Stimulated activated CD4-positive, alpha-beta T cell treated with anti-CD3 and anti-CD28 coated beads, Interleukin-2, amount 100 ng/mL, for 4 hours (primary cell): ENCODE measurements around the gene FN1.

Experiments
- DNase-seq: peaks from one replicate; pipeline ENCODE4 v3.0.0-alpha.2; 2020; ENCODE audit warnings: low read depth

The FN1 gene

DNA sequence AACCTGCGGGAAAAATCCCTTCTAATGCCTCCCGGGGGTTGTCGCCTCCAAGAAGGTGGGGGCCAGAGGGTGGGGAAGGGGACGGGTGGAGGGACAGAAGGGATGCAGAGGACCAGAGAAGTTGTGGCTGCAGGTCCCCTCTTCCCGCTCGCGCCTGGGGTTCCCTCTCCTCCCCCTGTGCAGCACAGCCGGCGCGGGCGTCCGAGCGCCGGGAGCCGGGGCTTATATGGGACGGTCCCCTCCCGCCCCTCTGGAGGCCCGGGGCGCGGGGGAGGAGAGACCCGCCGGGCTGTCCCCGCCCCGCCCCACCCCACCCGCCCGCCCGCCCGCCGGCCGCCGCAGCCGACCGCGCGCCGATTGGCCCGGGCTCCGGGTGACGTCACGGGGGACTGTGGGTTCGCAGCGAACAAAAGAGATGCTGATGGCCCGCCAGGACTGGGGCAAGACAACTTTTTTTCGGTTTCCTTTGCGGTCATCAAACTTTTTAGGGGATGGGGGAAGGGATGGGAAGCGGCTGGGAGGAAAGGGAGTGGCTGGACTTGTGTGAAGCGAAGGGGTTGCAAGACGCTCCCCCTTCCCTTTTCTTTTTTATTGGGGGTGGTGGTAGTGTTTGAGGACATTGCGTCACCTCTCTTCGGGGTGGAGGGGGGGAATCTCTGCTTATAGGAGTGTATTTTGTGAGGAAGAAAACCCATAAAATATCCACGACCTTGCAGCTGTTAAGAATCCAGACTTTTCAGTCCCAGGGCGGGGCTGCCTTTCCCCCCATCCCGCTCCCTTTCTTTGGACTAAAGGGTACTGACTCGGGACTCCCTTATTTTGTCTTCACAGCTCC lies at the start of gene FN1:
TSS of gene FN1 (minus strand) at position 199 of the 835 bp plus-strand sequence. CDS start 266 bp downstream, outside the sequence.
- DNase-seq: peak; percentile 45

DNA sequence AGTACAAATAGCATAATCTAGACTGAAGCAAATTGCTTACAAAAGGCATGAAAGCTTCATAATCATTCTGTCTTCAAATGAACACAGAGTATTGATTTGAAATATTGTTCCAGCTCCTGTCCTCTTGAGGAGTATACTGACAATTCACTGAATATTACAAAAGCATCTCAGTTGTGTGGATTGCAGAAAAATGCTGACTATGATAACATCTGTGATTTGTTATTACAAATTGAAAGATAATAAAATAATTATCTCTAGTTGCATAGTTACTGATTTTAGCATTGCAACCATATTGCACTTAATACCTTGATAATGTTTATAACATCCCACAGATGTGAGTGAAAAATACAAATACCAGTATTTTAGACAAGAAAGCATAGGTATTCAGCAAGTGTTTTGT lies 49.2 kb upstream of the FN1 start:
- DNase-seq: no peak

- DNase-seq: no peak
Observed at GRCh38 chr2:215484570-215484969, 48.7 kb upstream of the FN1 start.

DNA sequence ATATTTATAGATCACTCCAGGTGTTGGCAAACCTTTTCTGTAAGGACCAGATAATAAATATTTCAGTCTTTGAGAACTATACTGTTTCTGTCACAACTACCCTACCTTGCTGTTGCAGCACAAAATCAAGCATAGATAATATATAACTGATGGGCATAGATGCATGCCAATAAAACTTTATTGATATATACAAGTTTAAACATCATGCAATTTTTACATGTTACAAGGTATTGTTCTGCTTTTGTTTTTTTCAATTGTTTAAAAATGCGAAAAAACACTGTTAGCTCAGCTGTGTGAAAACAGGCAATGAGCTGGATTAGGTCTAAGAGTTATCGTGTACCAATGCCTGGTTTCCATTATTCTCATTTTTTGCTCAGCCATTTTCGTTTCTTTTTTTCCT lies 47.6 kb upstream of the FN1 start:
- no peak for DNase-seq

- no peak for DNase-seq
Observed at GRCh38 chr2:215479536-215480240, 43.8 kb upstream of the FN1 start.

DNA sequence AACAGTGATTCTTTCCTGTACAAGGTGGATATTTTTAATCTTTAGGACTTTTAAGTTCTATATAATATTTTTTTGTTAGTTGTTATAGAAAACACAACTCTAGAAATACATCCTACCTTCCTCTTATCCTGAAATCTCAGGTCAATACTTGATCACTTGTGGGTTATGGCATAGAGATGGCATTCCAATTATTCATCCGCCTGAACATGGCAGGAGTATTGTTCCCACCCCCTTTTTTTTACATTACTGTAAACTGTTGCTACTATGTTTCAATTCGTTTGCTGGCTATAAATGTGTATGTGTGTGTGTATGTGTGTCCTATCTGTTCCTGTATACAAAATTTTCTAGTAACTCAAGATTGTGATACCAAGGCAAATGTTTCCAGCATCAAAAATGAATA lies 43.3 kb upstream of the FN1 start:
- DNase-seq: no peak

DNA sequence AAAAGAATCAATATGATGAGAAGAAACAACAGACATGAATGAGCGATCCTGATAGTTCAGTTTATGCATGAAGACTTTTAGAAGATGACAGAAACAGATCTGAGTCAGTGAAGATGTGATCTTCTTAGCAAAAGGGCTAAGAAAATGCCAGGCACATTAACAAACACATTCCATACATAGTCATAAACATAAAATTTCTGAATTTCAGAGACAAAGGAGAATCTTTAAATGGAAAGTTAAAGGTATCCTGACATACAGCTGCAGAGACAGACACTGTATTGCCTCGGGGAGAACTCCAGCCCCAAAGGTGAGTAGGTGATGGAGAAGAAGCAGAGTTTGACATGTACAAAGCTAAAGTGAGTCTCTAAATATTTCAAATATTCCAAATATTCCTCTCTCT lies 40.6 kb upstream of the FN1 start:
- DNase-seq: no peak

DNA sequence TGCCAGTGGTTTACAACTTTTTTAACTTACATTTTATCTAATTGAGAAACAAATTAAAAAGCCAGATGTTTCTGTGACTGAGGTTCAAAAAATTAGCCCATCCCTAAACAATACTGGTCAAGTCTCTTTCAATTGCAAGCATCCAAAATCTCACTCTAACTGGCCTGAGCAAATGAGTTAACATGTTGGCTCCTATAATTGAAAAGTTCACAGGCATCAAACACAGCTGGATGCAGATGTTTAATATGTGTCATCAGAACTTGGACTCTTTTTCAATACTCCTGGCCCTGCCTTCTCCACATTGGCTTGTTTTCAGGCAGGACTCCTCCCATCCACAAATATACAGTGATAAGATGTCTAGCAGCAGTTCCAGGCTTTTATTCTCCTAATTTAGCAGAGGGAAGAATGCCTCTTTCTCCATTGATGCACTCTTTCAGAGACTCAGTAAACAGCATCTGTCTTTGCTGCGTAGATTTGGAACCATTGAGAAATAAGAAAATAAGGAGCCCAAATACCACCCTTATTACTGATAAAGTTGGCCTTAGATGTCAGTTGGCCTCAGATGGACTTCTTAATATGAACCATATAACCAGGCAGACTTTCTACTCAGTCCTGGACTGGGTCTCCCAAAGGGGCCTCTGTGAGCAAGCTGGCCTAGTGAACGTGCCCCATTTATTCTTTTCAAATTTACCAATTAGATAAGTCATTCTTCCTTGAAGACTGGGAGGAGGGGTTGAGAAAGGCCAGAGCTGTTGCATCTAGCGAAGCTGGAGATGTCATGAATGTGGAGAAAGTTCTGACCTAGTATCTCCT lies 30.4 kb upstream of the FN1 start:
- DNase-seq: no peak

GRCh38 chr2:215465256-215465655 lies 29.4 kb upstream of the FN1 start:
- no peak for DNase-seq

DNA sequence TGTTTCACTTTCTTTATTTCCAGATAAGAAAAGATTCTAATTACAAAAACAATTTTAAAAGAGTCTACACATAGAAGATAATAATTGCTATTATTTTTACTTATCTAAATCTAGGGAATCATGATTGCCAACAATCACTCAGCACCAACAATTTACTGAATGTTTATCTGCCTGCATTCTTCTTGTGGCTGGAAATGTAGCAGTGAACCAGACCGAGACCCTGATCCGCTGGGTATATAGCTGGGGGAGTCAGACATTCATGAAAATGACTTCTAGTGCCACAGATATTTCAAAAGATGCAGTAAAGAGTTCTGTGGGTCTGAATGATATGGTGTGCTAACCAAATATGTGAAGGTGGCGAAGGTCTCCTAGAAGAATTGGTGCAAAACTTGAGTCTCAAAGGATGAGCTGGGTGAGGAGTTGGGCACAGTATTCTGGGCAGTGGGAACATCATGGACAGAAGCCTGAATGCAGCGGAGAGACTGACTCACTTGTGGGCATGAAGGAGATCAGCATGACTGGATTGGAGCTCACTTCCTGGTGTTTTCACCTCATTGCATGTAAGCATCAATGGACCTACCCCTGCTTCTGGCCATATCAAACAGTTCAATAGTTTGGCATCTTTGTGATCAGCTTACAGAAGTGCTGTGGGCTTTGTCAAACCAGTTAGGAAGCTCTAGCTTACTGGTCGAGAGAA lies 26.1 kb upstream of the FN1 start:
- no peak for DNase-seq

DNA sequence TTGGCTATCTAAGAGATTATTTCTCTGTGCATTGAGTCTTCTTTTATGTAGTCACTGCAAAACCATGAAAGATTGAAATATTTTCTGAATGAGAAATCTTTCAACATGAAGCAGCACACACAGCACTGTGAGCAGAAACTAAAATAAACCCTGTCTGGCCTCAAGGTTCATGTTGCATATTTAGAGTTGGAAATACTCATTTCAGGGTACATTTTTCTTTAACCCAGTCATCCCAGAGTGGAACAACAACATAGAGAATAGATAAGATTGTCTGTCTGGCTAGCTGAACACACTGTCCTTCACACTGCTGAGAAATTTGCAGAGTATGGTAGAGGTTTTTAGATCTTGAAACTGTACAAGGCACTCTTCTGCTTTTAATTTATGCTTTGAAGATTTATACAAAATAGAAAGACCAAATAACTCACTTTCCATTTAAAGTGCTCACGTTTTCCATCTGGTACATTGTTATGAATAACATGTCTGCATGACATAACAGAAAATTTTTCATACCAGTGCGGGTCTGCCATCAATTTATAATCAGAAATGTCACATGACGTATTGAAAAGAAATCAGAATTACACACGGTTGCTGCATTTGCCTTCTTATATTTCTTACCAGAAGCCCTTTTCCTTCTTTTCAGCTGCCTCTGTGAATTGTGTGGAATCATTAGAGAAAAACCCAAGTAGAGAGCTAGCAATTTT lies 25.0 kb upstream of the FN1 start:
- no peak for DNase-seq

DNA sequence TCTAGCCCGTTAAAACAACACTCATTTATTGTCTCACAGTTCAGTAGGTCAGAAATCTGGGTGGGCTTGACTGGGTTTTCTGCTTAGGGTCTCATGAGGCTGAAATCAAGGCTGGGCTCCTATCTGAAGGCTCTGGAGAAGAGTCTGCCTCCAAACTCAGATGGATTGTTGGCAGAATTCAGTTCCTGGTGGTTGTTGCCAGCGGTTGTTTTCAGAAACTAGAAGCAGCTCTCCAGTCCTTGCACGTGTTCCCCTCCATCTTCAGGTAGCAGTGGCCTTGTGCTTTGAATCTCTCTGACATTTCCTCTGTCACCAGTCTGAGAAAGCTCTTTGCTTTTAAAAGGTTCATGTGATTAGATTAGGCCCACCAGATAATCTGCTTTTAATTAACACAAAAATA lies 20.1 kb upstream of the FN1 start:
- no peak for DNase-seq

DNA sequence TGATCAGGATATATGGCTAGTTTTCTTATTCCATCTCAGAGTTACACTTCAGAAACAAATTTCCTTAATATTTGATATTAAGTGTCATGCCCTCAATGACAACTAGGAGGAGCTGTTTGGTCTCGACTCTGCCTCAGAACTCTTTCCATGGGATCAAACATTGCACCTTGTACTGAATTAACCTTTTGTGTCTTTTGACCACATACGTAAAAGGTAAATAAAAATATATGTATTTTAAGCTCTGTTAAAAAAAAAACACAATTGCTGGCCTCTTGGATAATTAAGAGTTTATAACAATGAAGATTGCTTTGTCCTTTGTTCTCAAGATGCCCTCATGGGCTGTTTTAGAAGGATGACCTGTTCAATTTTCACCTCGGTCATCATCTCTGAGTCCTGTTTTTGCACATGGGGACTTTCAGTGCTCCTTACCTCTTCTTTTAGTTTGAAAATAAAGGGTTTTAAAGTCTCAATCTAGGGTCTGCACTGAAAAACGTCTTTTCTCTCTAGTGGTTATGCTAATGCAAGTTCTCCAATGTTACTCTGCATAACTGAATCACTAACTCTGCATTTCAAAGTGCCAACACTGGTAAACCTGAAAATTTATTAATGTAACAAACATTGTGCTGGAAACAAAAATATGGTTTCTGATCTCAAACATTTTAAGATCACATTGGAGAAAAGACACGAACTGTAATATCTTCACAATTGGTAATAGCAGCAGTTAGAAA lies 18.8 kb upstream of the FN1 start:
- DNase-seq: no peak

GRCh38 chr2:215452725-215453124 lies 16.9 kb upstream of the FN1 start:
- DNase-seq: no peak

DNA sequence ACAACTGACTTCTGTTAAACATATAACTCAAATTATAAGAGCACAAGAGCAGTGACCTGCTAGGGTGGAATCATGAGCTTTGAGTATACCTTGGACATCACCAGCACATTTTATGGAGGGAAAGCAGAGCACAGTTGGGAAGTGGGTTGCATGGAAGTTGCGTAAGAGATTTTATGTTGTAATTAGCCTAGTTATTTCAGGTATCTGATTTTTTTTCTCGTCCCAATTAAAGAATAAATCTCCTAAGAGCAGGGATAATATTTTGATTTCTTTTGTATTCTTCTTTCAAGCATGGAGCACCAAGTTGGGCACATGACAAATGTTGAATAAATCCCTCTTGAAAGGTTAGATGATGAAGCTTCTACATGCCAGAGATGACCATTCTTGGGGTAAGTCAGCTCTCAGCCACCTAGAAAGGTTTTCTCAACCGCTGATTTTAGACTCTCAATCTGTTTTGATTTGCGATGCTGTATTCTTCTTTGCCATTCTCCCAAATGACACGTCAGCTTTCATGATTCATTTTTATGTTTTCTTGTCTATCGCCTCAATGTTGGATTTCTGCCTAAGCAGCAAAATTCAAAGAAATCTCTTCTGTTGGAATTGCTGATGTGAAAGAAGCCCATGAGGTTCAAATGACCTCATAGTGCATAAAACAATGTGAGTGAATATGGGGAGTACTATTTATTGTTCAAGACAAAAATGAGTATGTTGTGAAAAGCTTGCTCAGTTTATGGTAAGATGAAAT lies 15.3 kb upstream of the FN1 start:
- DNase-seq: no peak

DNA sequence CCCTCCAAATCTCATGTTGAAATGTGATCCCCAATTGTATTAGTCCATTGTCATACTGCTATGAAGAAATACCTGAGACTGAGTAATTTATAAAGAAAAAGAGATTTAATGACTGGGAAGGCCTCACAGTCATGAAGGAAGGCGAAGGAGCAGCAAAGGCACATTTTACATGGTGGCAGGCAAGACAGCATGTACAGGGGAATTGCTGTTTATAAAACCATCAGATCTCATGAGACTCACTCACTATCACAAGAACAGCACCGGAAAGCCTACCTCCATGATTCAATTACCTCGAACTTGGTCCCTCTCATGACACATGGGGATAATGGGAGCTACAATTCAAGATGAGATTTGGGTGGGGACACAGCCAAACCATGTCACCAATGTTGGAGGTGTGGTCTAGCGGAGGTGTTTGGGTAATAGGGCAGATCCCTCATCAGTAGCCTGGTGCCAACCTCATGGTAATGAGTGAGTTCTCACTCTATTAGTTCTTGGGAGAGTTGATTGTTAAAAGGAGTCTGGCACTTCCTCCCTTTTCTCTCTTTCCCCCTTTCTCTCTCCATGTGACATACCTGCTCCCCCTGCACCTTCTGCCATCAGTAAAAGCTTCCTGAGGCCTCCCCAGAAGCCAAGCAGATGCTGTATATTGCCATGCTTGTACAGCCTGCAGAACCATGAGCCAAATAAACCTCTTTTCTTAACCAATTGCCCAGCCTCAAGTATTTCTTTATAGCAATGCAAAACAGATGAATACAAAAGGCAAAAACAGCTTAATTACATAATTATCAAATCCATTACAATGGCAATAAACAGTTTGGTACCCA lies 14.5 kb upstream of the FN1 start:
- DNase-seq: no peak

GRCh38 chr2:215447673-215448081 lies 11.8 kb upstream of the FN1 start:
- no peak for DNase-seq

- no peak for DNase-seq
Observed at GRCh38 chr2:215447056-215447455, 11.2 kb upstream of the FN1 start.

DNA sequence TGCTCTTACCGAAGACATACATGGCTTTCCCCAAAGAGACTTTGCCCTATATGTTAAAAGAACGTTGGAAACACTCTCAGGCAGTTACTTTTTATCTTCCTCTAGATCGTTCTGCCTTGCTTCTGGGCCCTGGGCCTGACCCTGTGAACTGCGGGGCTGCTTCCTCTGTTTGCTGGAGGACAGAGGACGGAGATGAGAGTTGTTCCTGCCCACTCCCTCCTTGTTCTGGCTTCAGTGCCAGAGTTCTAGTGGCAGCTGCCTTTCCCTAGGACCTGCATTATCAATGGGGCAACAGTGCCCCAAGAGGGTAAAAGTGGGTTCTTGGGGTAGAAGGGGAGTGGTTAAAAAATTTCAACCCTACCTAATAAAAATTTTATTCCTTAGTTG lies 6.5 kb upstream of the FN1 start:
- DNase-seq: no peak
